Cardiac muscle cell (in vitro differentiated cells and primary cell): ENCODE results near the gene POLR2F. TPM values are rescaled to one million over a fixed set of nuclear protein-coding genes. Genes with fewer than 3 reads are reported as not detected.

ENCODE experiments used
- DNase-seq, 2 donors: peaks; one replicate each; pipeline versions ENCODE4 v3.0.0 to v3.0.0-alpha.2; 2010 to 2017; ENCODE audit warnings: low read depth in 1 of 2, low spot score in 1 of 2
- H3K27ac ChIP-seq: fragments of 200-600 bp; sonication (generic); 2 replicates; pipeline ENCODE4 v1.5.1; 2016
- H3K27me3 ChIP-seq: fragments of 200-600 bp; sonication (generic); 2 replicates; pipeline ENCODE4 v1.6.0; 2016; ENCODE audit warnings: control low read depth
- H3K36me3 ChIP-seq: fragments of 200-600 bp; sonication (generic); 2 replicates; pipeline ENCODE4 v1.5.1; 2016; ENCODE audit warnings: control low read depth
- H3K4me1 ChIP-seq: fragments of 200-600 bp; sonication (generic); 2 replicates; pipeline ENCODE4 v1.8.1; 2017; ENCODE audit warnings: low read depth, mild to moderate bottlenecking, mixed run types
- H3K4me3 ChIP-seq: fragments of 200-600 bp; sonication (generic); 2 replicates; pipeline ENCODE4 v1.5.1; 2016; ENCODE audit warnings: mild to moderate bottlenecking
- H3K9me3 ChIP-seq: fragments of 200-600 bp; sonication (generic); 2 replicates; pipeline ENCODE4 v1.5.1; 2017; ENCODE audit warnings: low read depth, mild to moderate bottlenecking, control low read depth
- polyA plus RNA-seq: library from polyadenylated mRNA; unstranded; fragments of >200 nt; fragmentation: Nextera tagmentation; extraction: Ambion mirVana; gene quantifications from 2 replicates; pipeline ENCODE4 v1.2.1, GENCODE V29; 2016
- total RNA-seq: library from RNA; depleted of rRNA; stranded (reverse); fragments of >200 nt; gene quantifications from 2 replicates; pipeline ENCODE4 v1.2.3, GENCODE V29; 2016
- TF ChIP-seq, protein P1 (sequence below): IDR thresholded peaks from 2 replicates; pipeline ENCODE4 v1.5.1; 2012; ENCODE audit warnings: low read depth, mild to moderate bottlenecking, low read length

Gene POLR2F
- total and polyA plus RNA-seq, 2 experiments from 2014 or later = 63.3 to 183 TPM

DNA sequence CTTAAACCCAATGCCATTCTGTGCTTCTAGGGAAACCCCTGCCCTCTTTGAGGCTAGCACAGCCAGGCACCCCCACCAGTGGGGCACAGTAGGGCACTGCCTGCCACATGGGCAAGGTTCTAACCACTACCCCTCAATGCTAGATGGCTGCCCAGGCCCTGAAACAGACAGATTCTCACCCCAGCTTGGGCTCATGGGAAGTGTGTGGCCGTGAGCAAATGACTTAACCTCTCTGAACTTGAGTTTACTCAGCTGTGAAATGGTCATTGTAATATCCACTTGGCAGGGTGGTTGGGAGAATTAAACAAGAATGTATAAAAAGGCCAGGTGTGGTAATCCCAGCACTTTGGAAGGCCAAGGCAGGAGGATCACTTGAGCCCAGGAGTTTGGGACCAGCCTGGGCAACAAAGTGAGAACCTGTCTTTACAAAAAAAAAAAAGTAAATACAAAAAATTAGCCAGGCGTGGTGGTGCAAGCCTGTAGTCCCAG lies 22.5 kb upstream of the POLR2F start:
- Histone ChIP-seq H3K4me1 (peaks cover 5% of the 10 kb centered on the region), H3K27me3 (no peaks in the 10 kb centered on the region), H3K9me3 (no peaks in the 10 kb centered on the region), H3K4me3 (no peak overlapping the region), H3K36me3 (peaks cover 8% of the 10 kb centered on the region), H3K27ac (no peak overlapping the region)
- TF ChIP-seq, protein P1, sequence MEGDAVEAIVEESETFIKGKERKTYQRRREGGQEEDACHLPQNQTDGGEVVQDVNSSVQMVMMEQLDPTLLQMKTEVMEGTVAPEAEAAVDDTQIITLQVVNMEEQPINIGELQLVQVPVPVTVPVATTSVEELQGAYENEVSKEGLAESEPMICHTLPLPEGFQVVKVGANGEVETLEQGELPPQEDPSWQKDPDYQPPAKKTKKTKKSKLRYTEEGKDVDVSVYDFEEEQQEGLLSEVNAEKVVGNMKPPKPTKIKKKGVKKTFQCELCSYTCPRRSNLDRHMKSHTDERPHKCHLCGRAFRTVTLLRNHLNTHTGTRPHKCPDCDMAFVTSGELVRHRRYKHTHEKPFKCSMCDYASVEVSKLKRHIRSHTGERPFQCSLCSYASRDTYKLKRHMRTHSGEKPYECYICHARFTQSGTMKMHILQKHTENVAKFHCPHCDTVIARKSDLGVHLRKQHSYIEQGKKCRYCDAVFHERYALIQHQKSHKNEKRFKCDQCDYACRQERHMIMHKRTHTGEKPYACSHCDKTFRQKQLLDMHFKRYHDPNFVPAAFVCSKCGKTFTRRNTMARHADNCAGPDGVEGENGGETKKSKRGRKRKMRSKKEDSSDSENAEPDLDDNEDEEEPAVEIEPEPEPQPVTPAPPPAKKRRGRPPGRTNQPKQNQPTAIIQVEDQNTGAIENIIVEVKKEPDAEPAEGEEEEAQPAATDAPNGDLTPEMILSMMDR = no peak
- no peak for DNase-seq

DNA sequence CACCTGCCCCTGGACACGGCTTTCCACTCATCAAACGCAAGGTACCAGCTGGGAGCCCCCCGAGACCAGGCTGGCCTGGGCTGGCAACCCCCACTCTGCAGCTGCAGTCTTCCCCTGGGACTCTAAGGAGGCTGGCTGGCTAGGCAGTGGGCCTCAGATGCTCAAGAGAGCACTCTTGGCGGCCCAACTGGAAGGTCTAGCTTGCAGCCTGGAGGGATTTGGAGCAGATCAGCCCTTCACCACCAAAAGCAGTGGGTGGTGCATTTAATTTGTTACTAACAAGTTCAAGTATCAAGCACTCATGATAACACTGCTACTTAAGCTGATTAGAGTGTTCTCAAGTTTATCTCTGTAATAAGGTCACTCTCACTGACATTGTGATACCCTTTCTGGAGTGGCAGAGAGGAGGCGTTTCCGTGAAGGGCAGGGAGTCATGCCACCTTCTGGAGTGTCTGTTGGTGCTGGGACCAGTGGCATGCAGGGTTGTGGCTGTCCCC lies 21.6 kb upstream of the POLR2F start:
- Histone ChIP-seq H3K27me3 (no peaks in the 10 kb centered on the region), H3K4me1 (peaks cover 5% of the 10 kb centered on the region), H3K36me3 (peaks cover 5% of the 10 kb centered on the region), H3K27ac (no peak overlapping the region), H3K9me3 (no peaks in the 10 kb centered on the region), H3K4me3 (no peak overlapping the region)
- TF ChIP-seq, protein P1 = no peak
- peak in 1 of 2 donors; percentile 49 for DNase-seq

DNA sequence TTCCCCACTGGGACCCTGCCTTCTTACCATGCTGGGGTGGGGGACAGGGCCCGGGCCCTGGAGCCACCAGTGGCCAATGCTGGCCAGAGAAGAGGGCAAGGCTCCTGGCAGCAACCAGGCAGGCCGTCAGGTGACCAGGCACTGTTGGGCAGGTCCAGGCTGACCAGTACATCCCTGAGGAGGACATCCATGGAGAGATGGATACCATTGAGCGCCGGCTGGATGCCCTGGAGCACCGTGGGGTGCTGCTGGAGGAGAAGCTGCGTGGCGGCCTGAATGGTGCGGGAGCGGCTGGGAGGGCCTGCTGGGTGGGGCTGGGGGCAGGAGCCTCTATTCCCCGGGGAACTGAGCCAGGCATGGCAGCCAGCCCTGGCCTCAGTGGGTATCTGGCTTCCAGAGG lies 21.1 kb upstream of the POLR2F start:
- H3K4me3 ChIP-seq = no peak overlapping the region
- H3K36me3 ChIP-seq = peaks cover 5% of the 10 kb centered on the region
- TF ChIP-seq, protein P1 = no peak
- H3K27me3 ChIP-seq = no peaks in the 10 kb centered on the region
- no peaks in the 10 kb centered on the region for H3K9me3 ChIP-seq
- no peak for DNase-seq
- no peak overlapping the region for H3K27ac ChIP-seq
- peaks cover 5% of the 10 kb centered on the region for H3K4me1 ChIP-seq

DNA sequence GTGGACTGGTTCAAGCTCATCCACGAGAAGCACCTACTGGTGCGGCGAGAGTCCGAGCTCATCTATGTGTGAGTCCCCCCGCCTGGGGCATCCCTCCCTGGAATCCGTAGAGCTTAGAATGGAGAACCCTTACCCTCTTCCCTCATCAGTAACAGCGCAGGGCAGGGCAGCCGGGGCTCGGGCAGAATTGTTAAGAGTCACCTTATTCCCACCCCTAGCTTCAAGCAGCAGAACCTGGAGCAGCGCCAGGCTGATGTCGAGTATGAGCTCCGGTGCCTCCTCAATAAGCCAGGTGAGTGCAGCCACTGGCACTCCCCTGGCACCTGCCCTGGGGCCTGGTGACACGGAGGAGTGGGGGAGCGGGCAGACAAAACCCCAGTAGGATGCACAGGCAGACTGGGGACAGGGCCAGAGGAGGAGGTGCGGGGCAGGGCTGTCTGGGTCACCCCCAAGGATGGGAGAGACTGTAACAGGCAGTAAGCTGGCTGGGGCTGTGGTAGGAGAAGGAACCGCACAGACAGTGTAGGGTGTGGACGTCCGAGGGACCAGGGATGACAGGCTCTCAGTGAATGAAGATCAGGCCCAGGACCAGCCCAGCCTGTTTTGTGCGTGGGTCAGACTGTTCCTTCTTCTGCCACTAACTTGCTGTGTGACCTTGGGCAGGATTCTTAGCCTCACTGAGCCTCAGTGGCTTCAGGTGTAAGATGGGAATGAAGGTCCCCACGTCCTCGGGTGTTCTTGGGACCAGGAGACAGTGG lies 20.5 kb upstream of the POLR2F start:
- Histone ChIP-seq H3K9me3 (no peaks in the 10 kb centered on the region), H3K27me3 (no peaks in the 10 kb centered on the region), H3K27ac (no peak overlapping the region), H3K36me3 (peaks cover 2% of the 10 kb centered on the region), H3K4me1 (peaks cover 5% of the 10 kb centered on the region), H3K4me3 (no peak overlapping the region)
- TF ChIP-seq, protein P1 = no peak
- DNase-seq = no peak

DNA sequence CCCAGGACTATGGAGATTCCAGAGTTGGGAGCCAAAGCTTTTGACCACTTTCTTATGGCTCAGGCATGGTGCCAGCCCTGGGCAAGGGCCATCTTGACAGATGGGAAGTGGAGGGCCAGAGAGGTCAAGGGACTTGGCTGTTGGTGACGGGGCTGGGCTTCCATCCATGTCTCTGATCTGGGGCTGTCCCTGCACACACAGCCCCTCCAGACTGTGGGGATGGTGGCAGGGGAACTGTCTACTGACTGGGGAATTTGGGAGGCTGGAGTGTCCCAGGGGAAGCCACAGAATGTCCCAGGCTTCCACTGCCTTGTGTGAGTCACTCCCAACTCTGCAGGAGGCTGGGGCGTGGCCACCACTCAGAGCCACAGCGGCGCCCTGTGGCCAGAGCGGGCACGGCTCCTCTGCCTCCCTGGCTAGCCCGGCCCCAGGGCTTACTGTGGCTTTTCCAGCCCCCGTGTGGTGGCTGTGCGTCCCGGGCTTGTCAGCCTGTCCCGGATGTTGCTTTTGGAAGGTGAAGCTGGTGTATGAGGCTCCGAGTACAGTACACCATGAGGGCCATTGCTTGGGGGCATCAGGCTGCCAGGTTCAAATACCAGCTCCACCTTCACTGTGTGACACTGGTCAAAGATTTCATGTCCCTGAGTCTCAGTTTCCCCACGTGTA lies 19.7 kb upstream of the POLR2F start:
- TF ChIP-seq, protein P1 = peak; percentile 99
- Histone ChIP-seq H3K27ac (no peak overlapping the region), H3K9me3 (no peaks in the 10 kb centered on the region), H3K4me3 (no peak overlapping the region), H3K4me1 (peaks cover 5% of the 10 kb centered on the region), H3K36me3 (peaks cover 2% of the 10 kb centered on the region), H3K27me3 (no peaks in the 10 kb centered on the region)
- peak; percentile 91 to 94 for DNase-seq
